Loucy (cell line): ENCODE measurements around the gene RPS6KA4.
A peak's percentile ranks its signal among the peaks of the same experiment; 100 is the strongest.
"Not testable (repeated sequence)": the region's sequence is repeated elsewhere in the genome, so short reads cannot be mapped to it uniquely, and the experiment has no call there.

ENCODE experiments used
- H2AFZ ChIP-seq: fragments of 200-600 bp; sonication (generic); 2 replicates; pipeline ENCODE4 v1.6.0; 2016; ENCODE audit warnings: antibody characterized with exemption, mild to moderate bottlenecking, low read length, moderate library complexity
- H3F3A ChIP-seq: fragments of 200-600 bp; 2 replicates; pipeline ENCODE4 v1.6.0; 2016; ENCODE audit warnings: antibody characterized with exemption, low read depth, mild to moderate bottlenecking
- H3K27me3 ChIP-seq: fragments of 200-600 bp; sonication (generic); 2 replicates; pipeline ENCODE4 v1.6.1; 2014; ENCODE audit warnings: low read length, mild to moderate bottlenecking; ENCODE audit not compliant: insufficient read depth, poor library complexity, severe bottlenecking
- H3K36me3 ChIP-seq: fragments of 200-600 bp; sonication (generic); 2 replicates; pipeline ENCODE4 v1.6.1; 2016; ENCODE audit warnings: low read length; ENCODE audit not compliant: insufficient read depth
- H3K4me1 ChIP-seq: fragments of 200-600 bp; sonication (generic); 2 replicates; pipeline ENCODE4 v1.5.1; 2014; ENCODE audit warnings: low read length, mild to moderate bottlenecking; ENCODE audit not compliant: insufficient read depth, poor library complexity, severe bottlenecking
- H3K4me2 ChIP-seq: fragments of 200-600 bp; sonication (generic); 2 replicates; pipeline ENCODE4 v1.6.0; 2014; ENCODE audit warnings: antibody characterized with exemption, low read length, low read depth, mild to moderate bottlenecking; ENCODE audit not compliant: poor library complexity, severe bottlenecking
- H3K4me3 ChIP-seq: fragments of 200-600 bp; sonication (generic); 2 replicates; pipeline ENCODE4 v1.5.1; 2014; ENCODE audit warnings: low read length, mild to moderate bottlenecking, mixed read lengths; ENCODE audit not compliant: poor library complexity, severe bottlenecking
- H3K79me2 ChIP-seq: fragments of 200-600 bp; sonication (generic); 2 replicates; pipeline ENCODE4 v1.6.1; 2014; ENCODE audit warnings: low read length; ENCODE audit not compliant: insufficient read depth
- H3K9ac ChIP-seq: fragments of 200-600 bp; sonication (generic); 2 replicates; pipeline ENCODE4 v1.6.0; 2014; ENCODE audit warnings: mild to moderate bottlenecking, low read depth, low read length, moderate library complexity; ENCODE audit not compliant: poor library complexity, severe bottlenecking
- H3K9me2 ChIP-seq: fragments of 200-600 bp; sonication (generic); replicated peaks from 2 replicates; pipeline ENCODE4 v1.6.1; 2016; ENCODE audit warnings: low read depth, low read length, mixed read lengths
- H3K9me3 ChIP-seq: fragments of 200-600 bp; sonication (generic); 2 replicates; pipeline ENCODE4 v1.6.1; 2014; ENCODE audit warnings: mild to moderate bottlenecking, antibody characterized with exemption, low read length, low read depth; ENCODE audit not compliant: insufficient read depth
- H4K20me1 ChIP-seq: fragments of 200-600 bp; sonication (generic); 2 replicates; pipeline ENCODE4 v1.6.0; 2014; ENCODE audit warnings: antibody characterized with exemption, low read length, mild to moderate bottlenecking; ENCODE audit not compliant: insufficient read depth, poor library complexity, severe bottlenecking
- CTCF ChIP-seq: fragments of 200-600 bp; sonication (generic); conservative IDR thresholded peaks from 2 replicates; pipeline ENCODE4 v1.5.1; 2014; ENCODE audit warnings: mild to moderate bottlenecking, antibody characterized with exemption, low read length
- EZH2phosphoT487 ChIP-seq: fragments of 200-600 bp; IDR thresholded peaks from 2 replicates; pipeline ENCODE4 v1.6.1; 2018; ENCODE audit warnings: antibody characterized with exemption, mild to moderate bottlenecking, moderate library complexity, borderline replicate concordance

Gene RPS6KA4

GRCh38 chr11:64314146-64314804 lies 44.7 kb upstream of the RPS6KA4 start:
- peaks cover 45% of the 10 kb centered on the region for H3K79me2 ChIP-seq
- no peak overlapping the region for H3K4me3 ChIP-seq
- H3K36me3 ChIP-seq = peaks cover 7% of the 10 kb centered on the region; the same call in 1 of the 2 replicates
- no peaks in the 10 kb centered on the region for H3K9me2 ChIP-seq
- no peaks in the 10 kb centered on the region for H3K27me3 ChIP-seq
- H3K9me3 ChIP-seq = no peaks in the 10 kb centered on the region
- no peak overlapping the region for H2AFZ ChIP-seq
- H4K20me1 ChIP-seq = peaks cover 12% of the 10 kb centered on the region
- H3K4me1 ChIP-seq = peaks cover 8% of the 10 kb centered on the region
- H3K9ac ChIP-seq = no peak overlapping the region
- no peak overlapping the region for H3K4me2 ChIP-seq
- TF ChIP-seq CTCF (peak; percentile 29; the same call in 1 of the 2 replicates), EZH2phosphoT487 (no peak)
- H3F3A ChIP-seq = peaks cover 7% of the 10 kb centered on the region; the same call in 1 of the 2 replicates

GRCh38 chr11:64314805-64315561 lies 44.0 kb upstream of the RPS6KA4 start:
- peaks cover 12% of the 10 kb centered on the region for H4K20me1 ChIP-seq
- no peak overlapping the region for H3K9ac ChIP-seq
- TF ChIP-seq CTCF (no peak), EZH2phosphoT487 (no peak)
- H3K79me2 ChIP-seq = peaks cover 52% of the 10 kb centered on the region
- H3K4me1 ChIP-seq = peaks cover 12% of the 10 kb centered on the region
- no peak overlapping the region for H3K4me2 ChIP-seq
- H3K36me3 ChIP-seq = peaks cover 7% of the 10 kb centered on the region; the same call in 1 of the 2 replicates
- peaks cover 7% of the 10 kb centered on the region; the same call in 1 of the 2 replicates for H3F3A ChIP-seq
- no peaks in the 10 kb centered on the region for H3K9me3 ChIP-seq
- no peak overlapping the region for H2AFZ ChIP-seq
- H3K4me3 ChIP-seq = no peak overlapping the region
- no peaks in the 10 kb centered on the region for H3K27me3 ChIP-seq
- no peaks in the 10 kb centered on the region for H3K9me2 ChIP-seq

- Histone ChIP-seq H3K4me3 (peak overlapping the region; percentile 72), H3K9ac (peak overlapping the region; percentile 77), H4K20me1 (peaks cover 11% of the 10 kb centered on the region), H3K4me1 (peaks cover 17% of the 10 kb centered on the region), H3K4me2 (peak overlapping the region; percentile 57), H3K79me2 (peaks cover 53% of the 10 kb centered on the region)
- not testable (repeated sequence) for H3K9me3 ChIP-seq, H2AFZ ChIP-seq, H3K36me3 ChIP-seq, H3F3A ChIP-seq, H3K27me3 ChIP-seq, H3K9me2 ChIP-seq
Measured at GRCh38 chr11:64315667-64316526, 43.1 kb upstream of the RPS6KA4 start.
